SK-N-DZ (cell line): ENCODE measurements around the gene NDUFAF3.
"Not testable (repeated sequence)": the region's sequence is repeated elsewhere in the genome, so short reads cannot be mapped to it uniquely, and the experiment has no call there.

Experiments used
- DNase-seq: peaks from one replicate; pipeline ENCODE4 v3.0.0-alpha.2; 2015; ENCODE audit warnings: low spot score

NDUFAF3 gene

DNA sequence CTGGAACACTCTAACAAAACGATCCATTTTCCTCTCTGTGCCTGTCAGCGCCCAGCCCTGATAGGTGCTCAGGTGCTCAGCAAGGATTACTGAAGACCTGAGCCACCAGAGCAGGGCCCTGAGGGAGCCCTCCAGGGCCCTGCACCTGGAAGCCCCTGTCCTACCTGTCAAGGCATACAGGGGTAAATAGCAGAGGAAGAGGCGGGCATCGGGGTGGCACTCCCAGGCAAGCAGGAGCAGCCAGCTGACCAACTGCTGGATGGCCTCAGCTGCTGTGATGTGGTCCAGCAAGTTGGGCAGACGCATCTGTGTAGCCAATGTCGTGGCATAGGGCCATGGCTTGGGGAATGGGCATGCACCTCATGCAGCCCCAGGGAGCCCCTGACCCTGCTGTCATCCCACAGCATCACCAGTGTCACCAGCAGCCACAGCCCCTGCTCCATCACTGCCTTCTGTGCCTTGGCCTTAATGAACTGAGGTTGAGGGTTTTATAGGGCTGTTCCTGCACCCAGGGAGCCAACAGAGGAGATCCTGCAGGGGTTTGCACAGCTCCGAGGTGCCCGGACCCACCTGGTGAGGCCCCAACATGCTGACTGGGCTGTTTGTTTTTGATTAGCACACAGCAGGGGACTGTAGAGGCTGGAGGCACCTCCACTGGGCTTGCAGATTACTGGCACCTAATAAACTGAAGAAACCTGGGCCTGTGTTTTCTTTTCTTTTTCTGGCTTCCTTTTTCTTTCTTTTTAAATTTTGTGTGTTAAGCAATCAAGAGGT lies 22.6 kb upstream of the NDUFAF3 start:
- DNase-seq: no peak

DNA sequence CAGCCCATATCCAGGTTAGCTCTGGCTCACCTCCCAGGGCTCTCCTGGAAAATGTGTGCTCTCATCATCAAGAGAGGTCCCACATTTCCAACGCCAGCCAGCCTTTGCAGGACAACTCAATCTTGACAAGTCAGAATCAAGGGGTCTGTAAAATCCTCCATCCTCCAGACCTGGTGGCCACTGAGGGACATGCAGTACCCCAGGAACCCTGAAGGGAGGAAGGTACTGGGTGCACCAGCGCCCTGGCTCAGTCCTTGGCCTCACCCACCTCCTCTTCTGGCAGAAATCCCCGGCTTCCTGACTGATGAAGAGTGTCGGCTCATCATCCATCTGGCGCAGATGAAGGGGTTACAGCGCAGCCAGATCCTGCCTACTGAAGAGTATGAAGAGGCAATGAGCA lies 20.8 kb upstream of the NDUFAF3 start:
- DNase-seq: no peak

DNA sequence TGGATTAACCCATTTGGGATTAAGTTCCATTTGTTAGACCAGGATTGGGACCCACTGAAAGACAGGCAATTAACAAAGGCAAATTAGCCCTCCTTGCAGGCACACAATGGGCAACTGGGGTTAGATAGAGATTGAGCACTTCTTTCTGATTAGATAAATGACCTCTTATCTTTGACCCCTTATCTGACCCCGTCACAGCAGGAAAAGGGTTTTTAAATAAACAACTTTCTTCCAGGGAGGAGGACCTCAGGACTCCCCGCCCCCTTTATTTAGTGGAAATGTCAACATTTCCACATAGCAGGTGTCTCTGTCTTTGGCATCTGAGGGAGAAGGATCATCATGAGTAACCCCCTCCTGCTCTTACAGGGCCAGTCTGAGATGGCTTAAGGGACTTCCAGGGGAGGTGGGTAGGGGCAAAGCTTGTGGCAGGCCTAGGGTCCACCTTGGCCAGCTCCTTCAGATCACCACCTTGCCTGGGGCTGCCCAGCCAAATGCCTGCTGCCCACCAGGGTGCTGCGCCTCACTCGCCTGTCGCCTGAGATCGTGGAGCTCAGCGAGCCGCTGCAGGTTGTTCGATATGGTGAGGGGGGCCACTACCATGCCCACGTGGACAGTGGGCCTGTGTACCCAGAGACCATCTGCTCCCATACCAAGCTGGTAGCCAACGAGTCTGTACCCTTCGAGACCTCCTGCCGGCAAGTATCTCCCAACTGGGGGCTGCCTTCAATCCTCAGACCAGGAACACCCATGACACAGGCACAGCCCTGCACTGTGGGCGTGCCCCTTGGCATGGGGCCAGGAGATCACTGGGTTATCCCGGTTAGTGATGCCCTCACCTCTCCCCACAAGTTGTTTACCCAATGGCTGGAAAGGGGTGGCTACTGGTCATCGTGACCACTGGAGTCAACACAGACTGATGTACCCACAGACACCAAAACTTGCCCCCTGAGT lies 17.3 kb upstream of the NDUFAF3 start:
- DNase-seq: no peak

DNA sequence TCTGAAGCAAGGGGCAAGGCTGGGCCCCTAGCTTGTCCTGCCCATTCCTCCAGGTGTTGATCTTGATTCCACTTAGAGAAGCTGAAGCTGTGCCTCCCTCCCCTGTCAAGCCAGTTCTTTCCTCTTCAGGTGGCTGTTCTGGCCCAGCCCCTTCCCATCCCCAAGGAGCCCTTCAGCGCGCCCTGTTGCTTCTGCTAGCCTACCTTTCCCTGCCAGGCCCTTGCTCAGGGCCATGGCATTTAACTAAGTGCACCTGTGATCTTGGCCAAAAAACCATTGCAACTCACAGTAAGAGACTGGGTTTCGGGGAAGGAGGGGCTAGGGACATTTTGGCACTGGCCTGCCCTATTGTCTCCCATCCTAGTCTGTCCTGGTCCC lies 16.6 kb upstream of the NDUFAF3 start:
- no peak for DNase-seq

DNA sequence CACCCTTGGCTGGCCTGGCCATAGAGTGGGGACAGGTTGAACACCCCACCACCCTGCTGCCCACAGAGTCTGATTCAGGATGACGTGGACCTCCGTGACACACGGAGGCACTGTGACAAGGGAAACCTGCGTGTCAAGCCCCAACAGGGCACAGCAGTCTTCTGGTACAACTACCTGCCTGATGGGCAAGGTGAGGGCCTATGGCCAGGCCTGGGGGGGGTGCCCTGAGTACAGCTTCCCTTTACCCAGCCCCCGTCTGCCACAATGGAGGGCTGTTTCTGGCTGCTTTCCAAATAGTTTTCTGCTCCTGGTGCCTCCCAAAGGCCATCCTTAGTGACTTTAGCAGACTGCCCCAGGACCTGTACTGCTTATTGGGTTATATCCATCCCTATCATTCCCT lies 15.9 kb upstream of the NDUFAF3 start:
- DNase-seq: no peak

DNA sequence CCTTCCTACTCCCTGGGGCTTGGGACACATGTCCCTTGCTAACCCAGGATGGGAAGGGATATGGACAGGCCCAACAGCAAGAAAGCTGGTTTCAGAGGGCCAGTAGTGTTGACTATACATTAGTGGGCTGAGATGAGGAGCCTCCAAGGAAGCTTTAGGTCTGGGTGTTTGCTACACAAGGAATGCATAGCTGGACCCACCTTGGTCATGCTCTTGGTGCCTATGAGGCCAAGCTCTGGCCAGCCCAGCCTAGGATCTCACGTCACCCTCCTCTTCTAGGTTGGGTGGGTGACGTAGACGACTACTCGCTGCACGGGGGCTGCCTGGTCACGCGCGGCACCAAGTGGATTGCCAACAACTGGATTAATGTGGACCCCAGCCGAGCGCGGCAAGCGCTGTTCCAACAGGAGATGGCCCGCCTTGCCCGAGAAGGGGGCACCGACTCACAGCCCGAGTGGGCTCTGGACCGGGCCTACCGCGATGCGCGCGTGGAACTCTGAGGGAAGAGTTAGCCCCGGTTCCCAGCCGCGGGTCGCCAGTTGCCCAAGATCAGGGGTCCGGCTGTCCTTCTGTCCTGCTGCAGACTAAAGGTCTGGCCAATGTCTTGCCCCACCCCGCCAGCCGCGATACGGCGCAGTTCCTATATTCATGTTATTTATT lies 15.4 kb upstream of the NDUFAF3 start:
- no peak for DNase-seq

DNA sequence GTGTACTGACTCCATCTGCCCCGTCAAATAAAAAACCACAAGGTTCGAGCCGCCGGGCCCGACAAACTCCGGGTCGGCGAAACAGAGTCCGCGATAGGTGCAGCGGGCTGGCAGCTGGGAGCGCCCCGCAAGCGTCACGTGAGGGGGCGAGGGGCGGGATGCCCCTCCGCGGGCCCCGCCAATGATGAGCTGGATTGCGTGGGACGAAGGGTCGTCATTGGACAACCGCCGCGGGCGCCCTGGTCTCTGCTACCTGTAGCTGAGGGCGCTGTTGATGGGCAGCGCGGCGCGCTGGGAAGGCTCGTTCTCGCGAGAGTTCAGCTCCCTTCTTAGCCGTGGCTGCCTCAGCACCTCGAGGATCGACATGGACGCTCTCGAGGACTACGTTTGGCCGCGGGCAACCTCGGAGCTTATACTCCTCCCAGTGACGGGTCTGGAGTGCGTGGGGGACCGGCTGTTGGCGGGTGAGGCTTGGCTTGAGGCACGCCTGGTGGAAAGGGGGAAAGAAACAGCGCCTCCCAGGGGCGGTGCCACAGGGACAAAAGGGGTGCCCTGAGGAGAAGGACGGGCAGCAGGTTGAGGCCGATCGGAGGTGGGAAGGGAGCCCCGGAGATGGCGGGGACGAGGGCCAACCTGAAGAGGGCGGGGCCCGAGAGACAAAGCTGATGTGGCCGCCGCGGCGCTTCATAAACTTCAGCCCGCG lies 14.7 kb upstream of the NDUFAF3 start, which contains the start of gene WDR6:
Gene WDR6, plus strand, starts transcription at position 324 of the 703 bp plus-strand sequence. Its CDS starts 41 bp downstream, at position 365.
- DNase-seq: peak; percentile 96

DNA sequence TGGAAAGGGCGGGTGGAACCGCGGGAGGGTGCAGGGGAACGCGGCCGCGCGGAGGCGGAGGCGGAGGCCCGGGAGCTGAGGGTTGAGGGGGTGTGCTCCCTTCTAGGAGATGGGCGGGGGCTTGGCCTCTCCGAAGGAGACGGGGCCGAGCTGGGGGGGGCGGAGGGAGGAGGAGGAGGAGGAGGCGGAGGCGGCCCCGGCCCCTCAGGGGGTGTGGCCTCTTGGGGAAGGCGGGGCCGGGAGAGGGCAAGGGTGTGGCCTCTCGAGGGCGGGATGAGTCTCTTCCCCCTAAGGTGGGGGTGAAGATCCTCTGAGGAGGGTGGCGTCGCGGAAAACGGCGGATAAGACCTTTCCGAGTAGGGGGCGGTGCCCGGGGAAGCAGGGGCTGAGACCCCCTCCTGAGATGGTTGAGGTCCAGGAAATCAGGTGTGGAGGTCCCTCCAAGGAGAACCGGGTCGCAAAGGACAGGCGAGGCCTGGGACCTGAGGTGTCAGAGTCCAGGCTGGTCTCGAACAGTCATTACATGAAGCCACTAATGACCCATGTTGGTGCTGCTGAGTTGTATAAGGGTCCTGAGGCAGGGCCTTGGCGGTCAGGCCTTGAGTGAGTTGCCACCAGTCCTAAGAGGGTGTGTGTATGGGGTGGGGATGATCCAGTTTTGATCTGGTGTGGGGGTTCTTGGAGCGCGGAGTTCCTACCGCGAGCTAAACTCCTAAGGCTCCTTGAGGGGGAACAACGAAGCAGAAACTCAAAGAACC lies 14.0 kb upstream of the NDUFAF3 start:
- peak; percentile 77 for DNase-seq

DNA sequence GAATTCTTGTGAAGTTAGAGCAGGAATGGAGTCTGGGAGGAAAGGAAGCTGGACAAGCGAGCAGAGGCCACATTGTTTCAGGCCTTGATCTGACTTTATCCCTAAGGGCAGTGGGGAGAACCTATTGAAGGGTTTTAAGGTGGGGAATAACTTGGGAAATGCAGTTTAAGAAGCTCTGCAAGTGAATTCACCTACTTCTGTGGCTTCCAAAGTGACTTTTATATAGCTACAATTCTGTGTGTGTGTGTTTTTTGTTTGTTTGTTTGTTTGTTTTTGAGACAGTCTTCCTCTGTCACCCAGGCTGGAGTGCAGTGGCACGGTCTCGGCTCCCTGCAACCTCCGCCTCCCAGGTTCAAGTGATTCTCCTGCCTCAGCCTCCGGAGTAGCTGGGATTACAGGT lies 13.3 kb upstream of the NDUFAF3 start:
- DNase-seq: not testable (repeated sequence)

DNA sequence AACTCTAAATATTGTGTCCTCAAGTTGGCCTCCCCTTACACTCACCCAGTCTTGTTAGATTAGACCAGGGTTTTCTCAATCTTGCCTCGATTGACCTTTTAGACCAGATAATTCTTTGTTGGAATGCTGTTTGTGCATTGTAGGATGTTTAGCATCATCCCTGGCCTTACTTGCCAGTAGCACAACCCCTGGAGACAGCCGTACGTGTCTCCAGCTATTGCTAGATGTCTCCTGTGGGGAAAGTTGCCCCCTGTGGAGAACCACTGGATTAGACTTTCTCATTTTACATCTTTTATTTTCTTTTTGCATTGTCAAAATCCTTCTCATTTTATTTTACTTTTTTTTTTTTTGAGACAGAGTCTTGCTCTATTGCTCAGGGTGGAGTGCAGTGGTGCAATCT lies 12.5 kb upstream of the NDUFAF3 start:
- DNase-seq: no peak

DNA sequence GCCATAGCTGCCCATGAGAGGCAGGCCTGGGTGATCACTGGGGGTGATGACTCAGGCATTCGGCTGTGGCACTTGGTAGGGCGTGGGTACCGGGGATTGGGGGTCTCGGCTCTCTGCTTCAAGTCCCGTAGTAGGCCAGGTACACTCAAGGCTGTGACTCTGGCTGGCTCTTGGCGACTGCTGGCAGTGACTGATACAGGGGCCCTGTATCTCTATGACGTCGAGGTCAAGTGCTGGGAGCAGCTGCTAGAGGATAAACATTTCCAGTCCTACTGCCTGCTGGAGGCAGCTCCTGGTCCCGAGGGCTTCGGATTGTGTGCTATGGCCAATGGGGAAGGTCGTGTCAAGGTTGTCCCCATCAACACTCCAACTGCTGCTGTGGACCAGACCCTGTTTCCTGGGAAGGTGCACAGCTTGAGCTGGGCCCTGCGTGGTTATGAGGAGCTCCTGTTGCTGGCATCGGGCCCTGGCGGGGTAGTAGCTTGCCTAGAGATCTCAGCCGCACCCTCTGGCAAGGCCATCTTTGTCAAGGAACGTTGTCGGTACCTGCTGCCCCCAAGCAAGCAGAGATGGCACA lies 9.4 kb upstream of the NDUFAF3 start:
- DNase-seq: no peak

DNA sequence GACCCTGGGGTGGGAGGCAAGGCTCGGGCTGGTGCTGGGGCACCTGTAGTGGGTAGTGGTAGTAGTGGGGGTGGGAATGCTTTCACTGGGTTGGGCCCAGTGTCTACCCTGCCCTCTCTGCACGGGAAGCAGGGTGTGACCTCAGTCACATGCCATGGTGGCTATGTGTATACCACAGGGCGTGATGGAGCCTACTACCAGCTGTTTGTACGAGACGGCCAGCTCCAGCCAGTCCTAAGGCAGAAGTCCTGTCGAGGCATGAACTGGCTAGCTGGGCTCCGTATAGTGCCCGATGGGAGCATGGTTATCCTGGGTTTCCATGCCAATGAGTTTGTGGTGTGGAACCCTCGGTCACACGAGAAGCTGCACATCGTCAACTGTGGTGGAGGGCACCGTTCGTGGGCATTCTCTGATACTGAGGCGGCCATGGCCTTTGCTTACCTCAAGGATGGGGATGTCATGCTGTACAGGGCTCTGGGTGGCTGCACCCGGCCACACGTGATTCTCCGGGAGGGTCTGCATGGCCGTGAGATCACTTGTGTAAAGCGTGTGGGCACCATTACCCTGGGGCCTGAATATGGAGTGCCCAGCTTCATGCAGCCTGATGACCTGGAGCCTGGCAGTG lies 8.7 kb upstream of the NDUFAF3 start:
- DNase-seq: no peak

DNA sequence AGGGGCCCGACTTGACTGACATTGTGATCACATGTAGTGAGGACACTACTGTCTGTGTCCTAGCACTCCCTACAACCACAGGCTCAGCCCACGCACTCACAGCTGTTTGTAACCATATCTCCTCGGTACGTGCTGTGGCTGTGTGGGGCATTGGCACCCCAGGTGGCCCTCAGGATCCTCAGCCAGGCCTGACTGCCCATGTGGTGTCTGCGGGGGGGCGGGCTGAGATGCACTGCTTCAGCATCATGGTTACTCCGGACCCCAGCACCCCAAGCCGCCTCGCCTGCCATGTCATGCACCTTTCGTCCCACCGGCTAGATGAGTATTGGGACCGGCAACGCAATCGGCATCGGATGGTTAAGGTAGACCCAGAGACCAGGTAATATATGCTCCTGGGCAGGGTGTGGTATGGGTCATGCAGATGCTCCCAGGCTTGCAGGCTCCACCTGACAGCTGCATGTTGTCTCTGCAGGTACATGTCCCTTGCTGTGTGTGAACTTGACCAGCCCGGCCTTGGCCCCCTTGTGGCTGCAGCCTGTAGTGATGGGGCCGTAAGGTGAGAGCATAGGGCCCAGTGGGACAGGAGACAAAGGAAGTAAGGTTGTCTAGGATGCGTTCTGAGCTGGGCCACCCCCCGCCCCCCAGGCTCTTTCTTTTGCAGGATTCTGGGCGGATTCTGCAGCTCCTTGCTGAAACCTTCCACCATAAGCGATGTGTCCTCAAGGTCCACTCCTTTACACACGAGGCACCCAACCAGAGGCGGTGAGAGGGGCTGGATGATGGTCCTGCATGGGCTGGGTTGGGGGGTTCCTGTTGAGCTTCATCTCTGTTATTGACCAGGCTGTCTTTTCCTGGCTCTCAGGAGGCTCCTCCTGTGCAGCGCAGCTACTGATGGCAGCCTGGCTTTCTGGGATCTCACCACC lies 7.9 kb upstream of the NDUFAF3 start:
- DNase-seq: peak; percentile 37

DNA sequence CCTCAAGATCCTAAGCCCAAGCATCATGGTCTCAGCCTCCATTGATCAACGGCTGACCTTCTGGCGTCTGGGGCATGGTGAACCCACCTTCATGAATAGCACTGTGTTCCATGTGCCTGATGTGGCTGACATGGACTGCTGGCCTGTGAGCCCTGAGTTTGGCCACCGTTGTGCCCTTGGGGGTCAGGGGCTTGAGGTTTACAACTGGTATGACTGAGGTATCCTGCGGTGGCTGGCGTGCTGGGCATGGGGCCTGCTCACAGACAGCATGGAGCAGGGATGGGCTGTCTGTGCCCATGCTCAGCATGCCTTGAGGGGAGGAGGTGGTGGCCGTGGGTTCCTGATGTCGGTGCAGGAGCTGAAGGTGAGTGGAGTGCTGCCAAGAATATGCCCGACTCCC lies 6.8 kb upstream of the NDUFAF3 start:
- DNase-seq: no peak

DNA sequence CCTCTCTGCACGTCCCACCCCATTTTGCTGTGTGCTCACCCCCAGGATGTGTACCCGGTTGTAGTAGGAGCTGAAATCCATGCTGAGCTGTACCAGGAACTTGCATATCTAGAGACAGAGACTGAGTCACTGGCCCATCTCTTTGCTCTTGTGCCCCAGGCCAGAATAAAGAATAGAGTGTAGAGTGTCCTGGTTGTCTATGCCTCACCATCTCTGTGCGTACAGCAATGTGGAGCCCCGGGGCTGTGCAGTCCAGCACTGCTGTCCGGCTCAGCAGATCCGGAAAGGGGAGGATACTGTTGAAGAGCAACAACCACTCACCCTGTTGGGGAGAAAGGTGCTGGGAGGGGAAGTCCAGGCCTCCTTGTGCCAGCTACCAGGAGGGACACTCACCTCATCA lies 6.2 kb upstream of the NDUFAF3 start:
- DNase-seq: no peak

DNA sequence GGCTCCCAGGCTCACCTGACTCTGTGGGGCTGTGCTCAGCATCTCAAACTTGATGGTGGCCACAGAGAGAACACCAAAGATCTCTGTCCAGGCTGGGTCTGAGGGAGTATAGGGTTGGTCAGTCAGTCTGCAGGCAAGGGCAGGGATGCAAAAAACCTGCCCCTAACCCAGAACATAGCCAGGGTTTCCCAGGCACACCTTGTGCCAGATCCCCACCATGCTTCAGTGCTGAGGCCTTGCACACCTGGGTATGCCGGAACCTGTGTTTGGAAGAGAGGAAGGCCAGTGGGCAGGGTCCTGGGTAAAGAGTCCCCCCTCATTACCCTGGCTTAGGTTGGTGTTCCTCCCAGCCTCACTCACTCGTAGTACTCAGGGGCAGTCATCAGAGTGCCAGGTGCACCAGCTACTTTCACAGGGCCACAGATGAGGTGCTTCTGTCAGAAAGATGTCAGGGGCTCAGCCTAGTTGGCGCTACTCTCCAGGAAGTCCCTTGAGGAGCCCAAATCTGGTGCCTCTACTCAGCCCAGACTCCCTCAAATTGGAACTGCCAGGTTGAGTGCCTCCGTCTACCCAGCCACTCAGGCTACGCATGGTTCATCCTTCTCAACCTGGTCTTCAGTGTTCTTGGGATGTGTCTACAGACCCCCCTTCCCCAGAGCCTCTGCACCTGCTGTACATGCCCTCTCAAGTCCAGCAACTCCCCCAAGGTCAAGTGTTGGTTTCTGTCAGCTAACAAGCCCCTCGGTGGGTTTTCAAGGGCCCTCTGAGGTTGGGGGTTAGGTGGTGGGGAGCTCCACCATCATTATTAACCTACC lies 5.3 kb upstream of the NDUFAF3 start:
- DNase-seq: no peak

DNA sequence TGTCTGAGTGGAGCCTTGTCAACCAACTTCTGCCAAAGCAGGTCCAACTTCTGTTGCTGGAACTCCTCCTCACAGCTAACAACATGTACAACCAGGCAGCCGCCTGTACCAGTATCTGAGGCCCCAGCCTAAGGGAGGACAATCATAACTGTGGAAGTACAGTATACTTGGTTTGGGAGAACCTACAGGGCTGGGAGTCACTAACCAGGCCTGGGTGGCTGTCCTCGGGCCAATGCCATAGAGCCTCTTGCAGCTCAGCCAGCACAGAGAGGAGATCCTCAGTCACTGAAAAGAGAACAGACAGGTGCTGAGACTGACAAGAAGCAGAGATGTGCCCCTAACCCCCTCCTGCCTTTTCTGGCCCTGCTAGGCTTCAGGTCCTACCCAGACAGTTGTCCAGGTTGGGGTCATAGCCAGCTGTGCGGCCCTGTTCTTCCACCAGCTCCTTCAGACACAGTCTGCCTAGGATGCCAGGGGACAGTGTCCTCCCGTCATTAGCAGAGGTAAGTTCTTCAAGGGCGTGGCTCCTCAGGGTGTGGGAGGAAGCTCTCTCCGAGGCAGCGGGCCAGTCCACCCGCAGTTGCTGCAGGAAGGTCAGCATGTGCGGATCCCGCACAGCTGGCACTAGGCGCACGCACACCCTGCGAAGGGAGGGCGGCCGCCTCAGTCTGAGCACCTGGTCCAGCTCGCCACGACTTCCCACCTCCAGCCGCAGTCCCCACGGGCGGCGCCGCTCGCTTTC lies 4.5 kb upstream of the NDUFAF3 start:
- DNase-seq: no peak
